Central memory CD8-positive, alpha-beta T cell (primary cell): Measurements from ENCODE around the gene YES1.
"Not testable (repeated sequence)": the region's sequence is repeated elsewhere in the genome, so short reads cannot be mapped to it uniquely, and the experiment has no call there.

Experiments used
- ATAC-seq: fragments of 150-1000 bp; cut with Tn5 transposase; replicated peaks from 2 replicates; pipeline ENCODE4 v1.10.0; 2022; ENCODE audit warnings: mild to moderate bottlenecking, moderate FRiP score, moderate number of reproducible peaks; ENCODE audit not compliant: poor library complexity, severe bottlenecking; ENCODE audit errors: extremely low read depth
- DNase-seq, 2 donors: peaks; one replicate each; pipeline ENCODE4 v3.0.0; 2021; ENCODE audit warnings: low spot score in 2 of 2
- H3K27ac Mint-ChIP-seq: one replicate; pipeline ENCODE4 v1.8.0; 2022; ENCODE audit warnings: low read depth, mild to moderate bottlenecking, moderate library complexity, mixed read lengths
- H3K27me3 Mint-ChIP-seq: one replicate; pipeline ENCODE4 v1.8.0; 2022; ENCODE audit warnings: mixed read lengths
- H3K36me3 Mint-ChIP-seq: one replicate; pipeline ENCODE4 v1.8.0; 2022; ENCODE audit warnings: mild to moderate bottlenecking, moderate library complexity, mixed read lengths; ENCODE audit not compliant: insufficient read depth
- H3K4me1 Mint-ChIP-seq: one replicate; pipeline ENCODE4 v1.8.0; 2022; ENCODE audit warnings: mixed read lengths
- H3K4me3 Mint-ChIP-seq: one replicate; pipeline ENCODE4 v1.8.0; 2022; ENCODE audit warnings: mild to moderate bottlenecking, moderate library complexity, mixed read lengths
- H3K9me3 Mint-ChIP-seq: one replicate; pipeline ENCODE4 v1.8.0; 2022; ENCODE audit warnings: mixed read lengths

The YES1 gene

GRCh38 chr18:814300-815084, 2.5 kb upstream of the YES1 start:
- H3K27ac Mint-ChIP-seq = no peak overlapping the region
- ATAC-seq (no peak), DNase-seq (no peak)
- no peak overlapping the region for H3K4me3 Mint-ChIP-seq
- H3K36me3 Mint-ChIP-seq = peaks cover 13% of the 10 kb centered on the region
- H3K27me3 Mint-ChIP-seq = no peaks in the 10 kb centered on the region
- peaks cover 54% of the 10 kb centered on the region for H3K4me1 Mint-ChIP-seq
- no peaks in the 10 kb centered on the region for H3K9me3 Mint-ChIP-seq

GRCh38 chr18:813172-814071, 1.4 kb upstream of the YES1 start:
- Mint-ChIP-seq H3K27me3 (no peaks in the 10 kb centered on the region), H3K9me3 (no peaks in the 10 kb centered on the region), H3K36me3 (peaks cover 13% of the 10 kb centered on the region), H3K4me1 (peaks cover 65% of the 10 kb centered on the region), H3K27ac (peak overlapping the region; percentile 96), H3K4me3 (peak overlapping the region; percentile 94)
- peak; percentile 31 for ATAC-seq
- DNase-seq = no peak

GRCh38 chr18:812376-813171, 532 bp upstream of the YES1 start:
- Mint-ChIP-seq H3K9me3 (no peaks in the 10 kb centered on the region), H3K4me3 (peak overlapping the region; percentile 94), H3K4me1 (peaks cover 73% of the 10 kb centered on the region), H3K36me3 (peaks cover 13% of the 10 kb centered on the region), H3K27me3 (no peaks in the 10 kb centered on the region), H3K27ac (peak overlapping the region; percentile 96)
- ATAC-seq (peak; percentile 76), DNase-seq (peak; percentile 62 to 74)

- H3K4me3 Mint-ChIP-seq = peak overlapping the region; percentile 94
- H3K9me3 Mint-ChIP-seq = no peaks in the 10 kb centered on the region
- H3K4me1 Mint-ChIP-seq = peaks cover 77% of the 10 kb centered on the region
- no peak for ATAC-seq
- peaks cover 13% of the 10 kb centered on the region for H3K36me3 Mint-ChIP-seq
- no peak for DNase-seq
- H3K27me3 Mint-ChIP-seq = no peaks in the 10 kb centered on the region
- peak overlapping the region; percentile 90 for H3K27ac Mint-ChIP-seq
Measured at GRCh38 chr18:811182-811891, 705 bp downstream of the YES1 start.

GRCh38 chr18:809985-810642, 1.9 kb downstream of the YES1 start:
- Mint-ChIP-seq H3K36me3 (peaks cover 13% of the 10 kb centered on the region), H3K4me3 (peak overlapping the region; percentile 94), H3K9me3 (no peaks in the 10 kb centered on the region), H3K4me1 (peaks cover 77% of the 10 kb centered on the region), H3K27ac (peak overlapping the region; percentile 93), H3K27me3 (no peaks in the 10 kb centered on the region)
- ATAC-seq (no peak), DNase-seq (no peak)

GRCh38 chr18:809228-809627, 2.8 kb downstream of the YES1 start:
- ATAC-seq, H3K27me3 Mint-ChIP-seq, DNase-seq, H3K9me3 Mint-ChIP-seq: not testable (repeated sequence)
- peak overlapping the region; percentile 93 for H3K27ac Mint-ChIP-seq
- H3K36me3 Mint-ChIP-seq = peaks cover 13% of the 10 kb centered on the region
- H3K4me1 Mint-ChIP-seq = peaks cover 73% of the 10 kb centered on the region
- H3K4me3 Mint-ChIP-seq = peak overlapping the region; percentile 94

- Mint-ChIP-seq H3K27ac (peak overlapping the region; percentile 11), H3K4me3 (peak overlapping the region; percentile 1), H3K36me3 (peaks cover 11% of the 10 kb centered on the region), H3K4me1 (peaks cover 70% of the 10 kb centered on the region), H3K9me3 (no peaks in the 10 kb centered on the region), H3K27me3 (no peaks in the 10 kb centered on the region)
- peak; percentile 5 for ATAC-seq
- DNase-seq = no peak
Measured at GRCh38 chr18:808502-808901, 3.5 kb downstream of the YES1 start.

GRCh38 chr18:808086-808485, 4.0 kb downstream of the YES1 start:
- peak overlapping the region; percentile 11 for H3K27ac Mint-ChIP-seq
- no peak for ATAC-seq
- H3K9me3 Mint-ChIP-seq = no peaks in the 10 kb centered on the region

GRCh38 chr18:805755-806110, 6.3 kb downstream of the YES1 start:
- Mint-ChIP-seq H3K27me3 (no peaks in the 10 kb centered on the region), H3K4me1 (peaks cover 59% of the 10 kb centered on the region), H3K36me3 (no peaks in the 10 kb centered on the region), H3K4me3 (peak overlapping the region; percentile 48), H3K9me3 (no peaks in the 10 kb centered on the region), H3K27ac (no peak overlapping the region)
- no peak for ATAC-seq
- no peak for DNase-seq

More at GRCh38 chr18:808086-808485, 4.0 kb downstream of the YES1 start:
- Mint-ChIP-seq H3K4me1 (peaks cover 70% of the 10 kb centered on the region), H3K36me3 (peaks cover 9% of the 10 kb centered on the region), H3K27me3 (no peaks in the 10 kb centered on the region), H3K4me3 (peak overlapping the region; percentile 1)
- DNase-seq = no peak

GRCh38 chr18:805008-805754, 6.9 kb downstream of the YES1 start:
- peaks cover 2% of the 10 kb centered on the region for H3K36me3 Mint-ChIP-seq
- peak overlapping the region; percentile 48 for H3K4me3 Mint-ChIP-seq
- no peak overlapping the region for H3K27ac Mint-ChIP-seq
- ATAC-seq (peak; percentile 33), DNase-seq (no peak)
- peaks cover 58% of the 10 kb centered on the region for H3K4me1 Mint-ChIP-seq
- no peaks in the 10 kb centered on the region for H3K27me3 Mint-ChIP-seq
- H3K9me3 Mint-ChIP-seq = no peaks in the 10 kb centered on the region

GRCh38 chr18:801137-801536, 10.9 kb downstream of the YES1 start:
- Mint-ChIP-seq H3K9me3 (no peaks in the 10 kb centered on the region), H3K27ac (no peak overlapping the region), H3K4me1 (peaks cover 53% of the 10 kb centered on the region), H3K36me3 (peaks cover 3% of the 10 kb centered on the region), H3K4me3 (no peak overlapping the region), H3K27me3 (no peaks in the 10 kb centered on the region)
- DNase-seq = no peak
- no peak for ATAC-seq
